ENCODE data around the gene TMEM72. TPM values are rescaled to one million over a fixed set of nuclear protein-coding genes. Genes with fewer than 3 reads are reported as not detected.

Gene TMEM72
- polyA plus RNA-seq, 3 donors, result 60.1 to 68.1 (median 62.7) TPM

Other genes with a start within 250 kb of the TMEM72 start
- gene RASSF4, start 48.5 kb downstream of the TMEM72 start, polyA plus RNA-seq (ENCODE audit: insufficient read length in 3 of 3), result 10 to 100 TPM; 20.7 to 34.6 (median 24.1) TPM
- 1 to 10 TPM; 5.9 to 8.8 (median 7.2) TPM for gene DEPP1, start 67.5 kb downstream of the TMEM72 start, polyA plus RNA-seq (ENCODE audit: insufficient read length in 3 of 3)
- gene ZNF22, start 89.6 kb downstream of the TMEM72 start, polyA plus RNA-seq (ENCODE audit: insufficient read length in 3 of 3), result 100 to 1,000 TPM in 1 of 3 donors, 10 to 100 TPM in 2; 89.6 to 102 (median 99.9) TPM

Data from right renal cortex interstitium (tissue), 3 donors.